Activated CD8-positive, alpha-beta memory T cell treated with anti-CD3 and anti-CD28 coated beads for 1 hour (primary cell): ENCODE measurements around the gene P2RY13.

Experiments used
- DNase-seq, 2 donors: peaks; one replicate each; pipeline ENCODE4 v3.0.0-alpha.2; 2020; ENCODE audit warnings: low read depth in 1 of 2; ENCODE audit errors: extremely low read depth in 1 of 2

P2RY13 gene

DNA sequence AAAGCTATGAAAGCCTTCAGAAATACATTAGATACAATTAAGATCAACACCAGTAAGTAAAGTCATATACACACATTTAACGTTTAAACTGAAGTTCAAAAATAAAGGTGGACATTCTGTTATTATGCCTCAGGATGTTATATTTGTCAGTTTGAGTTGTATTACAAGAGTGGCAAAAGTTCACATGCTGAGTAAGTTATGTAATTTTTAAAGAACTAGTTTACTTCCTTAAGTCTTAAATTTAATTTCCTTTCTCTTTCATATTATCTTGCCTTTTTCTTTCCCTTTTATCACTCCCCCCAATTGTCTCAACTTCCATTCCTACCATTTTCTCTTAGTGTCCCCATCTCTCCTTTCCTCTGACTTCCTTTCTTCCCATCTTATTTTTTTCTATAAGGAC lies 7.8 kb downstream of the P2RY13 start:
- DNase-seq: no peak

DNA sequence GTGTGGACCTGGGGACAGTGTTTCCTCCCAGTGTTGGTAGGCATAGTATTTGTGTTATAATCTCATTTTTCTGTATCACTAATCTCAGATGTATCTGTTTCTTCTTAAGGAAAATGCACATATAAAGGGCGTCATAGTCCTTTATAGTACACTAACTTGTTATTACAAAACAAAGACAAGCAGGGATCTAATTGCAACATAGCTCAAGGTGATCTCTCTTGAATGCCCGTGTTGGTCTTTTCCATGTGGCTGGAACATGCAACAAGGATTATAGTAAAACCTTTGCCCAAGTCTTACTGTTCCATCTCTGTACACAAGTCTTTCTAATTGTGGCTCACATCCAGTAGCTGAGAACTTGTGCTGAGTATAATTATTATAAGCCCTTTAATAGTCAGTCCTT lies 9.2 kb downstream of the P2RY13 start:
- DNase-seq: no peak

DNA sequence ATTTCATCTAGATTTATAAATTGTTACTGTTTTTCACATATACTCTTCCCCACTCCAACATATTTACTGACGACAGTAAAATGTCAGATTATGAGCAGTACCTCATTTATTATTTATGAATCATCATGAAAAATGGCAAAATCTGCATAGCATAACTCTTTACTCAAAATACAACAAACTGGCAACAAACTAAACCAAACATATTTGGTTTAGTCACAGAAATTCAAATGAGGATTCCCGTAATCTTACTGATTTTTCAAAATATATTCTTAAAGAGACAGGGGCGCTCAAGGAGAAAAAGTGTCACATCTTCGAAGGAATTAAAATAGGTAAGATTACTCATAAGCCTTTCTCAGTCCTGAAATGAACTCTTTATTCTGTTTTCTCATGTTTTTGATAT lies 9.7 kb downstream of the P2RY13 start:
- DNase-seq: no peak

GRCh38 chr3:151318991-151319390 lies 10.4 kb downstream of the P2RY13 start:
- DNase-seq: no peak

- no peak for DNase-seq
Observed at GRCh38 chr3:151318313-151318712, 11.0 kb downstream of the P2RY13 start.

DNA sequence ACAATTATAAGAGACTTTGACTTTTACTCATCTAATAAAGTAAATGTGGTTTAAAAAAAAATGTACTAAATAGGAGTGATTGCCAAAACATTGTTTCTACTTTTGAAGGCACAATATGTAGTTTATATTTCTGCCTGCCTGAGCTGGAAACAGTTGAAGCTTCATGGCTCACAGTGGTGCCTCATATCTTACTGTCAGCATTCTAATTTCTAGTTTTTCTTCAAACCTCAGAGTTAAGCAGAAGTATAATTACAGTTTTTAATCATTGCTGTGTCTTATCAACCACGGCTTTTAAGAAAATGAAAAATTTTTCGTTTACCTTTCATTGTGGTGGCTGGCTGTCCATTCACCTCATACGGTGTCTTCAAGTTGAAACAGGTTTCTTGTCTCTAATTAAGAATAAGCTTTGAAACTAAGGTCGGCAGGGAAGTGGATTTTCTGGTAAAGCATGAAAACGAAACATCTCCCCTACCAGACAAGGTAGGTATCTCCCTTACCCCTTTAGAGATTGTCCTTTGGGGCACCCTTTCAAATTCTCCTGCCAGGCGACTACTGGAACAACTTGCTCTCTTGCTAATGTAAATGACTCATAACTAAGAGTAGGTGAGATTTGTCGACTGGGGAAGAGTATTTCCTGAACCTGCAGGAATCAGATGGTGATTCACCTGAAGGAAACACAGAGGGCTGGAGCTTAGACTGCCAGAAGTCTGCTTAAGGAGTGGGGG lies 12.9 kb downstream of the P2RY13 start, which contains the start of gene GPR87:
TSS of gene GPR87 (minus strand) at position 554 of the 725 bp plus-strand sequence. CDS start 16,720 bp downstream, outside the sequence.
- no peak for DNase-seq

DNA sequence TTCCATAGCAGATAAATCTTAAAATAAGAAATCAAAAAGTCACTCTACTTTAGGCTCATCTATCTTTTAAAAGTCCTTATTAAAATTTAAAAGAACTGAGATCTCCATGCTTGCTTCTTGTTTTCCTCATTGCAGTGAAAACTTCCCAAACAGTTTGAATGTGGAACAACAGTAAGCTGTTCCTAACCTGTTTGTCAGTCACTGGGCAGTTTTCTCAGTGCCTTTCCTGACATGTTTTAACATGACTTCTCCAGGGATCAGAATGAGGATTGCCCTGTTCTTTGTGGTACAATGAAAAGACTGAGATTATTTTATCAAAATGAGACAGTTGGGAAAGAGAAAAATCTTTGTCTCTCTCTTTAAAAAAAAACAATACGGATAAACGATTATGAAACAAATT lies 13.5 kb downstream of the P2RY13 start:
- no peak for DNase-seq

DNA sequence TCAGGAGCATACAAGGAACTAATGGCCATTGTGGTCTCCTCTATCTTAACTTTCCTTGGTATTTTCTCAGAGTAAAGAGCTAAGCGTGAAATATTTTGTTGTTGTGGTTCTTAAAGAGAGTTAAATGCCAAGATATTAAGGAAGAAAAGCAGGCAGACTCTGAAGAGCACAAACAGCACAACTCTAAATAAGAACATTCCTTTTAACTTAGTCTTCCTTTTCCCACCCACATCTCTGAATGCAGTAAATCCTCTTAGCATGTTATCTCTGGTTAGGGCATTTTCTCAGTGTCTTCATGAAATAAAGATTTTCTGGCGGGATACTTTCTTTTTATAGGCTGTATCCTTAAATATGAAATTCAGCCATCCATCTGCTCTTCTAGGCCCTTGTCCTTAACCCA lies 14.2 kb downstream of the P2RY13 start:
- no peak for DNase-seq

GRCh38 chr3:151314593-151314992 lies 14.8 kb downstream of the P2RY13 start:
- DNase-seq: no peak

GRCh38 chr3:151314137-151314536 lies 15.2 kb downstream of the P2RY13 start:
- DNase-seq: no peak

GRCh38 chr3:151312972-151313371 lies 16.4 kb downstream of the P2RY13 start:
- DNase-seq: no peak

DNA sequence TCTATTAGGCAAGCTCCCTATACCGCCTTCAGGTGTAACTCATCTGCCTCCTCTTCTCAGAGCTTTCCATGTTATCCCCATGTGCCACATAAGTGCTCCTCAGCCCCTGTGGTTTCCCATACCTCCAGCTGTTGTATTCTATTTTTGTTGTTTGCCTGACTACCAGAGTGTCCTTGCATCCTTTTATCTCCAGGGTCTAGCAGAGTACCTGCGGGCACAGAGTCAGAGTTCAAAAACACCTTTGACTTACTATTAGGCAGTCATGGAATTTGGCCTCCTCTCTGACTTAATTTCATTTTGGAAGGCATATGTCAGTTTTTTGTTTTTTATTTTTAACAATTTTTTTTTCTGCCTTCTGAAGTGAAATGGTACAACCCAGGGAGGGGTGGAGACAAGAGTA lies 19.8 kb downstream of the P2RY13 start:
- no peak for DNase-seq

DNA sequence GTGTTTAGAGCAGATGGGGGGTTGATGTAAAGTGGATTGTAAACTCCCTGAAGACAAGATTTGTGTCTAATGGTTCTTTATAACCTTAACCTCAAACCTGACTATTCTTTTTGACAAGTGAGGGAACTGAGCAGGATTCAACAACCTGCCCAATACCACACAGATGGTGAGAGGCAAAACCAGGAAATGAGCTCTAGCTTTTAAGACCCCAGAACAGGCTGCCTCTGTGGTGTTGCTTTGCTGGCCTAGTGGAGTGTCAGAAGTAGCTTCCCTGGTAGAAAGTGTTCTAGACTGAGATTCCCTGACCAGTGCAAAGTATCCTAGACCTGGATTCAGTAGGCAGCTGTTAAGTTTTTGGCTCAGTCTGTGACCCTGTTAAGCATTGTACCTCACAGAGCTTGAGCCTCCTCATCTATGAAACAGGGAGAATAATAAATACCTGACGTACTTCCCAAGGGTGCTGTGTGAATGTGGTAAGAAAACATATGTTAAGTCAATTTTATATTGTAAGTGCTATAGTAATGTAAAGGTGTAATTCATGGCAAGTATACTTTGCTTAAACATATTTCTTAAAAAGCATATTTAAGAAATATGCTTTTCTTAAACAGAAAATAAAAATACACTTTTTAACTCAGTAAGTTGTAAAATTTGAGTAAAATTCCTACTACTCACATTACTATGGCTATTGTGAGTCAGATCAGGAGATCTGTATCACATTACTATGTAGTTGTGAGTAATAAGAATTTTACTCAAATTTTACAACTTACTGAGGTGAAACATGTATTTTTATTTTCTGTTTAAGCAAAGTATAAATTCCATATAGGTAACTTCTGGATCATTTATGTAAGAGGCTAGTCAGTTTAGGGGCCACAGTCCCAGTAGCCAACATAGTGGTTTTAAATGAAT lies 21.5 kb downstream of the P2RY13 start:
- DNase-seq: no peak

DNA sequence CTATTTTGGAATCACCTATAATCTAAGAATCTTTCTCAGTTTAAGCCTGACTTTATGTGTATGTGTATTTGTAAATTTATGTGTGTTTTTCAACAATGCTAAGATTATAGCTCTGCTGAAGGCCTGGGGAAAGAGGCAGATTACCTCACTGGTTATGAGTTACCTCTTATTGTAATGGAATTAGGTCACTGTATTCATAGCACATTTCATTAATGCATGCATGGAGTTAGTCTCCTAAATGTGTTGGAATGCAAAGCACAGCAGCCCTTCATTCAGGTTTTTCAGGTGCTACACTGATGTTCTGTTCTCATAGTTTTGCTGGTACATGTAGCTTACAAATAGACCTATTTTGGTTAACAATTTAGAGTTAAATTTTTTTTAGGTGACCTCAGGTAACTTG lies 22.2 kb downstream of the P2RY13 start:
- DNase-seq: no peak

DNA sequence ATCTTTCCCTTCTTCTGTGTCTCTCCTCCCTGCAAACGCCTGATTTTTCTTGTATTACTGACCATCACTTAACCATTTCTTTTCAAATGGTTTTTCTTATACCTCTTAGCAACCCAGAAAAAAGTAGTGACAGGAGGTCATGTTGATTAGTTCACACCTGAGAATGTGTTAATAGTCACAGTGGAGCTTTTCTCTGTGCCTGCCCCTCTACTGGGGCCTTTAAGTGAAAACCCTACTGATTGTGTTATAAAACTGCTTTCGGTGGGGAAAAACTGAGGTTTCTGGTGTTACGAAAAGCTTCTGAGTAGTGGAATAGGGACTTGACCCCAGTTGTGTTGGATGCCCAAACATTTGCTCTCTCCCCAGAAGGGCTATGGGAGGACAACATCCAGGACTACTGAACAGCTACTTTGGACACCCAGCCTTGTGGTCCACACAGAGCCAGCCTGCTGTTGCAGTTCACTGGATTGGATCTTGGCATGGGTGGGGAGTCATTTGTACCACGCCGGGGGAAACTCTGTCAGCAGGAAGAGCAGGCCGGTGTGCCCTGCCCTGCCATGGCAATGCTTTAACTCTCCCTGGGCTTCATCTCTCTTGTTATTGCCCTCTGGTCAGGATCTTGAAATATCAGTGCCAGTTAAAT lies 23.1 kb downstream of the P2RY13 start:
- DNase-seq: no peak

- no peak for DNase-seq
Observed at GRCh38 chr3:151305775-151306151, 23.6 kb downstream of the P2RY13 start.

DNA sequence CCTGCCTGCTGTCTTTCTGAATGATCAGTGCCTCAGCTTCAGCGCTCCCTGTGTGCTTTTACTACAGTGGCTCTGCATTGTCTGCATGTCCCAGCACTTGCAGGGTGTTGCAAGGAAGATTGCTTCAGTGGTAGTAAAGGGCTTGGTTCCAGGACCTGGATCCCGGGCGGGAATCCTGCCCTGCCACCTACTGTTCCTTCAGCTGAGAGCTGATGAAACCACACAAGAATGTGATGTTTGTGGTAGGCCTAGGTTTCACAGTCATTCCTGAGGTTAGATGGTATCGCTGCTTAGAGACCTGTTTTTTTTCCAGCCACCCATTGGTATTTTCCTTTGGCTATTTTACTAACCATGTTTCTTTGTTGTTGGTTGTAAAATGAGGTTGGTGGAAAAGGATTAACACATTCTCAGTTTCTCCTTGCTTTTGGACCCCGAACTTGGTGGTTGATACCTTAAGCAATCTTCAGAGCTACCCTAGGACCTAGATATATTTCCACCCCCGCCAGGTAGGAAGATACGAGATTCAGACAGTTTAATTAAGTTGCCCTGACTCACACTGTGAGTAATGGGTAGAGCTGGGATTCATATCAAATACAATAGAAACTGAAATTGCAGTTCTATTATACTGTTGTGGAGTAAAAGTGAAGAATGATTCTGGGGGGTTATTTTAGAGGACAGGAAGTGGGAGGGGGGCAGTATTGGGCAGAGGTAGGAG lies 24.1 kb downstream of the P2RY13 start:
- DNase-seq: no peak

- DNase-seq: no peak
Observed at GRCh38 chr3:151303751-151304150, 25.6 kb downstream of the P2RY13 start.

DNA sequence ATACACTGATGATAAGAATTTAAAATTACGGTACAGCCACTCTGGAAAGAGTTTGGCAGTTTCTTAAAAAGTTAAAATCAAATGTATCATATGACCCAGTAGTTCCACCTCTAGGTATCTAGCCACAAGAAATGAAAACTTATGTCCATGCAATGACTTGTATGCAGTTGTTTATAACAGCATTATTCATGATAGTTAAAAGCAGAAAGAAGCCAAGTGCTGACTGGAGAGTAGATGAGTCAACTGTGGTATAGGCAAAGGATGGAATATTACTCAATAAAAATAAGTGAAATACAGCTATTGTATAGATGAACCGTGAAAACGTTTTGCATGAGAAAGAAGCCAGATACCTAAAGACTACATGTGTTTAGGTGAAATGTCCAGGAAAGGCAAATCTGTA lies 27.6 kb downstream of the P2RY13 start:
- DNase-seq: no peak

GRCh38 chr3:151300539-151300938 lies 28.8 kb downstream of the P2RY13 start:
- DNase-seq: no peak

DNA sequence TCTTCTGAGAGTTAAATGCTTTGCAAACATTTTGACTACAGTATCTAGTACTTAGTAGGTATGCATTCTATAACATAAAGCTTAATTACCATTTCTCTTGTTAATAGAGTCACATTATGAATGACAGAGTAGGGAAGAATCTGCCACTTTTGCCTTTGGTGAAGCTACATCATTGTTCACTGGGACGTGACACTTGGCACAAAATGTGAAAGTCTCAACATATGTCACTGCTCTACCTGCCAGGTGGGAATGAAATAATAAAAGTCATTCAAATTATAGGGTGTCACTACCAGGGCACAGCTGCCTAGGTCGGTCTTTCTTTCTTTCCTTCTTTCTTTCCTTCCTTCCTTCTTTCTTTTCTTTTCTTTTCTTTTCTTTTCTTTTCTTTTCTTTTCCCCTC lies 30.3 kb downstream of the P2RY13 start:
- DNase-seq: no peak
